Activated CD8-positive, alpha-beta memory T cell treated with anti-CD3 and anti-CD28 coated beads, Interleukin-2, amount 50 U/mL, for 24 hours (primary cell): ENCODE measurements around the gene GALNT2.

Source experiments
- DNase-seq: peaks from one replicate; pipeline ENCODE4 v3.0.0-alpha.2; 2020; ENCODE audit errors: extremely low read depth

The GALNT2 gene

DNA sequence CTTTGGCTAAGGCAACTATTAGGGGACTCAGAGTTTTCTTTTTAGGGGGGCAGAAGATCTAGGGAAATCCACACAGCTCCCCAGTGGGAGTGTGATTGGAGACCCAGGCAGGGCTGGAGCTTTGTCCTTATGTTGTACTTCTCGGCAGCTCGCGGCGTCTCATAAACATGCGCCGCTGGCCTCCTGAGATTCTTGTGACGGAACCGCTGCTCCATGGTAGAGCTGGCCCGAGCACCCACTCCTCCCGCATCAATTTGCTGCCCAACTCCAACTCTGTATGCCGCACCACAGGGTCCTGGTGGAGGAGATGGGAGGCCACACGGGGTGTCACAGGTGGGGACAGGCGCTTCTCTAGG lies 143.9 kb downstream of the GALNT2 start:
- no peak for DNase-seq

DNA sequence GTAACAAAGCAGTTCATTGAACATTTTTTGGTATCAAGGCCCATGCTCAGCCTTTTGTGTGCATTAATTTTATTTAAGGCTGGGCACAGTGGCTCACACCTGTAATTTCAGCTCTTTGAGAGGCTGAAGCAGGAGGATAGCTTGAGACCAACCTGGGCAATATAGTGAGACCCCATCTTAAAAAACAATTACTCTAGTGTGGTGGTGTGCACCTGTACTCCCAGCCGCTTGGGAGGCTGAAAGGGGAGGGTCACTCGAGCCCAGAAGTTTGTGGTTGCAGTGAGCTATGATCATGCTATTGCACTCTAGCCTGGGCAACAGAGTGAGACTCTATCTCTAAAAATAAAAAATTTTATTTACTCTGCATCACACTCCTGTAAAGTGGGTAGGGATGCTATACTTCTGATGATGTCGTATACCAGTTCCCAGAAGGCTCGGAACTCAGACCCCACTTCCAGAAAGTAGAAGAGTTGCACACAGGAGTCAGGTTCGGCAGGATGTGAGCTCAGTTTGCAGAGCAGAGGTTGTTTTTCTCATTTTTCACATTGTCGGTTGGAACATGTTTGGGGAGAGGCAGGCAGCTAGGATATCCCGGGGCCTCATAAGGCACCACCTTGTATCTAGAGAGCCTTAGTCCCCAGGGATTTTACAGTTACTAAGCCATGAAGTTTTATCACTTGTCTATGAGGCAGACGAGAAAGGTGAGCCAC lies 144.6 kb downstream of the GALNT2 start:
- no peak for DNase-seq

DNA sequence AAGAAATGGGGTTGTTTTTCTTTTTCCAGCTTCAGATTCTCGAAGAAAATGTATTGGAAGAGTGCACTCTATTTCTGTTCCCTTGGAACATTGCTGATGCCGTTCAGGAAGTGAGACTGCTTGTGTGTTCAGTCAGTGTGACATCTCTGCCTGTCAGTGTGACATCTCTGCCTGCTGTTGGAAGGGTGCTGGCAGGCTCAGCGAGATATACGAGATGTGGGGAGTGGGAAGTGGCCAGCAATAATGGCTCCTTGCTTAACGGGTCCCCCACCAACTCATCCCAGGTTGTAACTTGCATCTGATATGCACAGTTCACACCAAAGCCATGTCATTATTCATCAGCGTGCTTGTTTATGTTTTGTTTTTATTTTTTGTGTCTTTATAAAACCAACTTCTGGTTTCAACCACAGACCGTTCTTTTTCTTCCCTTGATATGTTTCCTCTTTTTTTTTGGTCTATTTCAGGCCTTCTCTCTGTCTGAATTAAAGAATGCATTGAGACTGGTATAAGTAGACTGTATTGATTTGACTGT lies 145.4 kb downstream of the GALNT2 start:
- no peak for DNase-seq

DNA sequence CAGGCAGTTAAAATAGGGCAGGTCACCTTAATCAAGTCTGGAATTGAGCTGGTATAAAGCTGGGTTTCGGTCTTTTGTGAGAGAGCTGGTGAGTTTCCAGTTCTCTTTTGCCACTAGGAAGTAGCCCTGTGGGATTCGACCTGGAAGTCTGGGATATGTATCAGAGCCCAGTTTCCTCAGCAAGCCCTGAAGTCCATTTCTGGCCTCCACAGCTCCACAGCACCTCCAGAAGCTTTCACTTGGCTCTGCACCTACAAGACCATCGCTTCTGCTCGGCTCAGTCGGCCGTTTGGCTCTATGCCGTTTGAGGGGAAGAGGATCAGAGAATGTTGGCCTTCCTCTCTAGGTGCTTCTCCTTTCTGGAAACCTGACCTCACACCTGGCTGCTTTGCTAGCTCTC lies 148.0 kb downstream of the GALNT2 start:
- DNase-seq: no peak

- no peak for DNase-seq
These were observed 148.5 kb downstream of the GALNT2 start for GRCh38 chr1:230215529-230215928.

DNA sequence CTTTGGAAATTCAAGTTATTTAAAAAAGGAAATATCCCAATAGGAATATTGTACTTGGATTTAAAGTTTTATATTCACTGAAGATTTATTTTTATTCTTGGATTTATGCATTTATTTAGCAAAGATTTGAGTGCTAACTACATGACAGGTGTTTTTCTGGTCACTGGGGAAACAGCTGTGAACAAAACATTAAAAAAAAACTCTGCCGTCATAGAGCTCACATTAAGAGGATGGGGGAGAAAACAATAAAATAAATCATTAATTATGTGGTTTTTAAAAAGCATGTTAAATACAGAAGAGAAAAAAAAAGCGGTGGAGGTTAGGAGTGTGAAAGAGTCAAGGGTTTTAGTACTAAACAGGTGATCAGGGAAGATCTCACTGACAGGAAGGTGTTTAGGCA lies 149.9 kb downstream of the GALNT2 start:
- no peak for DNase-seq

DNA sequence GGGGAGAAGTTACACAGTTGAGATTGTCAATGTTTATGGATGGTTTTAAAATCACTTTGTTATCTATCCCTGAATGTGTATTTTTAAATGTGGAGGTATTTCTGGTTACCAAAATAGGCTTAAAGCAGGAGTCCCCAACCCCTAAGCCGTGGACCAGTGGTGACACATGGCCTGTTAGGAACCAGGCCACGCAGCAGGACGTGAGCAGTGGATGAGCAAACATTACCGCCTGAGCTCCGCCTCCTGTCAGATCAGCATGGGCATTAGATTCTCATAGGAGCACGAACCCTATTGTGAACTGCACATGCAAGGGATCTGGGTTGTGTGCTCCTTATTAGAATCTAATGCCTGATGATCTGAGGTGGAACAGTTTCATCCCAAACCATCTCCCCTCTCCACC lies 151.6 kb downstream of the GALNT2 start:
- no peak for DNase-seq

- DNase-seq: no peak
These were observed 152.4 kb downstream of the GALNT2 start for GRCh38 chr1:230219174-230220067.

- no peak for DNase-seq
These were observed 153.4 kb downstream of the GALNT2 start for GRCh38 chr1:230220478-230220877.

DNA sequence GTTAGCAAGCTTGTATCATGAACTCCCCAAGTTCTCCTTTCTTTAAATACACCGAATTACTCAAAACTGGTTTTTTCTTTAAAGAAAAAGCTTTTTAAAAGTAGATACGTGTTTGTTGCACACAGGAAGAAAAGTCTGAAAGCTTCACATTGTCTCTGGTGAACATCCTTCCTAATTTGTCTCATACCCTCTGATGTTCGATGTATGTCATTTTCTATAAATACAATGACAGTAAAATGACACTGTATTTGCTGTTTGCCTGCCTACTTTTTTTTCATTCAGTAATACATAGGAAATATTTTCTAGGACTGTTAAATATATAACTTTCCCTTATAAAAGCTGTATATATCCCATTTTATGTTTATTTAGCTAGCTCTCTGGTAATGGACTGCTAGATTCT lies 153.9 kb downstream of the GALNT2 start:
- DNase-seq: no peak

DNA sequence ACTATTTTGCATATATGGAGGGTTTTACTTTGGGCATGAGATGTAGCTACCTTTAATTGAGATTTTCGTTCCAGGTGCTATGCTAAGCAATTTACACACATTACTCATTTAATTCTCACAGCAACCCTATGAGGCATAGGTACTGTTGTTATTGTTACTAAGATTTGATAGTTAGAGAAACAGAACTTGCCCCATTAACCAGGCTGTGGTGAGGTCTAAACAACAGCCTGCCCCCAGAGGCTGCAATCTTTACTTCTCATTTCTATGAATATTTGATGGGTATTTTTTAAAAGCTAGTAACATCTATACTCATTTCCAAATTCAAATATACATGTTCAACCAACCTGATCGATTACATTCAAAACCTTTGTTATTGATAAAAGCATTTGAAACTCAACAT lies 155.6 kb downstream of the GALNT2 start:
- DNase-seq: no peak

- no peak for DNase-seq
These were observed 157.3 kb downstream of the GALNT2 start for GRCh38 chr1:230224101-230224960.

- DNase-seq: no peak
These were observed 159.2 kb downstream of the GALNT2 start for GRCh38 chr1:230226007-230226800.

DNA sequence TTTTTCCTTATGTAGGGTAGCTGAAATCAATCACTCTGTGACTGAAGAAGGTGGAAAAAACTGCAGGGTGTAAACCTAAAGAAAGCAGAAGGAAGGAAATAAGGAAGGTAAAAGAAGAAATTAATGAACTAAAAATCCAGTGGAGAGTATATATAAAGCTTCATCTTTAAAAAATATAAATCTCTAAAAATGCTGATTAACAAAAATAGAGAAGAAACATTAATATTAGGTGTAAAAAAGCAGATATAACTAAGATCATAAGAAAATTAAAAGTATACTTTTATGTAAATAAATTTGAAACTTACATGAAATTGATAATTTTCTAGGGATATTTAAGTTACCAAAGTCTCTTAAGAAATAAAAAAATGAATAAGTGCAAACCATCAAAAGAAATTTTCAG lies 159.8 kb downstream of the GALNT2 start:
- DNase-seq: no peak

- no peak for DNase-seq
These were observed 161.3 kb downstream of the GALNT2 start for GRCh38 chr1:230228236-230228897.

GRCh38 chr1:230230273-230230672 lies 163.2 kb downstream of the GALNT2 start:
- no peak for DNase-seq

GRCh38 chr1:230230948-230231773 lies 164.1 kb downstream of the GALNT2 start:
- no peak for DNase-seq

DNA sequence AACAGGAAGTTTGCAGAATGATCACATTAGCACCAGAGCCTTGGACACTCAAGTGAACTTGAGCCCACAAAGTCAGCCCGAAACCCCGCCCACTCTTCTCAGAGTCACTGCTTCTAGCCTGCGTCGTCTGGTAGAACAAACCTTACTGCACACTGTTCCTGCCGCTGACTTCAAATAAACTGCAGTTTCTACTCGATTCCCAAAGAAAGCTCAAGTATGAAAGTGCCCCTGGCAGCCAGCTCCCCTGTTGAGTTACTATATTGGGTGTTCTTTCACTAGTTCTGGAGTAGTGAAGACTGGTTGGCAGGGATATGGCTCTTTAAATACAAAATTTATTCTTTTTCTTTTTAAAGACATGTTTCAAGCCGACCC lies 164.7 kb downstream of the GALNT2 start:
- DNase-seq: no peak

GRCh38 chr1:230232371-230232771 lies 165.3 kb downstream of the GALNT2 start:
- no peak for DNase-seq

- no peak for DNase-seq
These were observed 166.7 kb downstream of the GALNT2 start for GRCh38 chr1:230233786-230234185.
